HG02623 (cell line): Measurements from ENCODE around the gene VWA2.
"Not testable (repeated sequence)": the region's sequence is repeated elsewhere in the genome, so short reads cannot be mapped to it uniquely, and the experiment has no call there.

ENCODE experiments used
- ATAC-seq: cut with Tn5 transposase; IDR thresholded peaks from one replicate; pipeline ENCODE4 v1.9.1; 2021; ENCODE audit warnings: moderate library complexity; ENCODE audit not compliant: unreplicated experiment

The VWA2 gene

GRCh38 chr10:114313866-114314265, 74.8 kb downstream of the VWA2 start:
- no peak for ATAC-seq

GRCh38 chr10:114315566-114316420, 76.7 kb downstream of the VWA2 start:
- ATAC-seq: no peak

- no peak for ATAC-seq
These were observed 77.7 kb downstream of the VWA2 start for GRCh38 chr10:114316744-114317143.

- ATAC-seq: no peak
These were observed 80.6 kb downstream of the VWA2 start for GRCh38 chr10:114319406-114320248.

- no peak for ATAC-seq
These were observed 81.4 kb downstream of the VWA2 start for GRCh38 chr10:114320249-114321116.

- ATAC-seq: no peak
These were observed 83.3 kb downstream of the VWA2 start for GRCh38 chr10:114322344-114322743.

- ATAC-seq: no peak
These were observed 84.0 kb downstream of the VWA2 start for GRCh38 chr10:114323023-114323422.

GRCh38 chr10:114326795-114327194, 87.7 kb downstream of the VWA2 start:
- no peak for ATAC-seq

GRCh38 chr10:114327537-114328440, 88.7 kb downstream of the VWA2 start:
- no peak for ATAC-seq

- no peak for ATAC-seq
These were observed 89.4 kb downstream of the VWA2 start for GRCh38 chr10:114328441-114328812.

- no peak for ATAC-seq
These were observed 89.8 kb downstream of the VWA2 start for GRCh38 chr10:114328874-114329273.

- no peak for ATAC-seq
These were observed 90.7 kb downstream of the VWA2 start for GRCh38 chr10:114329634-114330365.

GRCh38 chr10:114332301-114333192, 93.5 kb downstream of the VWA2 start:
- ATAC-seq: no peak

- ATAC-seq: not testable (repeated sequence)
These were observed 94.4 kb downstream of the VWA2 start for GRCh38 chr10:114333441-114333840.

GRCh38 chr10:114334301-114334700, 95.2 kb downstream of the VWA2 start:
- ATAC-seq: no peak

- no peak for ATAC-seq
These were observed 96.6 kb downstream of the VWA2 start for GRCh38 chr10:114335614-114336013.

- no peak for ATAC-seq
These were observed 97.9 kb downstream of the VWA2 start for GRCh38 chr10:114336823-114337509.
